Endothelial cell (in vitro differentiated cells): ENCODE data around the gene SERPINC1. TPM values are rescaled to one million over a fixed set of nuclear protein-coding genes. Genes with fewer than 3 reads are reported as not detected.

Experiments used
- DNase-seq: peaks from one replicate; pipeline ENCODE4 v3.0.0; 2021; ENCODE audit warnings: low spot score
- H3K27ac Mint-ChIP-seq: one replicate; pipeline ENCODE4 v1.8.0; 2021; ENCODE audit warnings: mixed read lengths, inconsistent platforms; ENCODE audit not compliant: unreplicated experiment
- H3K27me3 Mint-ChIP-seq: one replicate; pipeline ENCODE4 v1.8.0; 2021; ENCODE audit warnings: mild to moderate bottlenecking, moderate library complexity, mixed read lengths, inconsistent platforms; ENCODE audit not compliant: unreplicated experiment
- H3K36me3 Mint-ChIP-seq: one replicate; pipeline ENCODE4 v1.8.0; 2021; ENCODE audit warnings: mild to moderate bottlenecking, low read depth, mixed read lengths, inconsistent platforms; ENCODE audit not compliant: unreplicated experiment
- H3K4me1 Mint-ChIP-seq: one replicate; pipeline ENCODE4 v1.8.0; 2021; ENCODE audit warnings: mild to moderate bottlenecking, mixed read lengths, inconsistent platforms; ENCODE audit not compliant: unreplicated experiment
- H3K4me3 Mint-ChIP-seq: one replicate; pipeline ENCODE4 v1.8.0; 2021; ENCODE audit warnings: mild to moderate bottlenecking, mixed read lengths, inconsistent platforms; ENCODE audit not compliant: unreplicated experiment
- H3K9me3 Mint-ChIP-seq: one replicate; pipeline ENCODE4 v1.8.0; 2021; ENCODE audit warnings: mixed read lengths, inconsistent platforms; ENCODE audit not compliant: unreplicated experiment
- CTCF ChIP-seq: fragments of 200-600 bp; sonication (generic); IDR thresholded peaks from one replicate; pipeline ENCODE4 v1.5.0; 2021; ENCODE audit warnings: antibody characterized with exemption; ENCODE audit not compliant: unreplicated experiment
- total RNA-seq: library from RNA; stranded (reverse); fragmentation: NEBNext Ultra II Directional; extraction: Animal tissue kit (Norgen Biotek cat#: 25700); gene quantifications from one replicate; pipeline ENCODE4 v1.2.1, GENCODE V29; 2021; ENCODE audit not compliant: unreplicated experiment

The SERPINC1 gene
- total RNA-seq, 1 donor from 2014 or later: not detected

- Mint-ChIP-seq H3K27ac (peak overlapping the region; percentile 97), H3K36me3 (peaks cover 30% of the 10 kb centered on the region)
These were observed 61.1 kb downstream of the SERPINC1 start for GRCh38 chr1:173856014-173856413.

More at GRCh38 chr1:173856014-173856413, 61.1 kb downstream of the SERPINC1 start:
- H3K4me3 Mint-ChIP-seq: peak overlapping the region; percentile 39
- DNase-seq: no peak
- H3K4me1 Mint-ChIP-seq: peaks cover 33% of the 10 kb centered on the region
- H3K27me3 Mint-ChIP-seq: no peaks in the 10 kb centered on the region
- no peaks in the 10 kb centered on the region for H3K9me3 Mint-ChIP-seq
- TF ChIP-seq CTCF: no peak

Other genes starting within 250 kb of the SERPINC1 start
- 1.3 TPM for gene ANKRD45, start 247.5 kb downstream of the SERPINC1 start, total RNA-seq
- 32.8 TPM for gene KLHL20, start 202.3 kb downstream of the SERPINC1 start, total RNA-seq
- gene DARS2, start 92.7 kb downstream of the SERPINC1 start, total RNA-seq: 18.7 TPM
- 6.6 TPM for gene CENPL, start 92.4 kb downstream of the SERPINC1 start, total RNA-seq
- 397 TPM for gene GAS5, start 49.3 kb downstream of the SERPINC1 start, total RNA-seq
- gene ZBTB37, start 48.9 kb downstream of the SERPINC1 start, total RNA-seq: 10.1 TPM
- 56.7 TPM for gene RC3H1, start 105.0 kb upstream of the SERPINC1 start, total RNA-seq
- 30.2 TPM for gene RABGAP1L, start 242.2 kb upstream of the SERPINC1 start, total RNA-seq